ENCODE measurements around the gene LAT.

Gene LAT

GRCh38 chr16:28981517-28981916 lies 3.3 kb upstream of the LAT start:
- Histone ChIP-seq H3F3A (ENCODE audit: low read depth) (no peaks in the 10 kb centered on the region), H2AFZ (ENCODE audit: low read length) (no peak overlapping the region), H3K27me3 (ENCODE audit: insufficient read depth, low read length, poor library complexity, severe bottlenecking) (no peaks in the 10 kb centered on the region), H4K20me1 (ENCODE audit: insufficient read depth, low read length, poor library complexity, severe bottlenecking) (no peaks in the 10 kb centered on the region), H3K4me2 (ENCODE audit: low read depth, low read length, poor library complexity, severe bottlenecking) (no peak overlapping the region), H3K9me2 (replicated peaks; ENCODE audit: low read depth, low read length) (no peaks in the 10 kb centered on the region), H3K4me1 (ENCODE audit: insufficient read depth, low read length, poor library complexity, severe bottlenecking) (peaks cover 31% of the 10 kb centered on the region), H3K9ac (ENCODE audit: low read depth, low read length, poor library complexity, severe bottlenecking) (no peak overlapping the region), H3K79me2 (ENCODE audit: insufficient read depth, low read length) (peaks cover 15% of the 10 kb centered on the region), H3K4me3 (ENCODE audit: low read length, poor library complexity, severe bottlenecking) (no peak overlapping the region), H3K9me3 (ENCODE audit: insufficient read depth, low read depth, low read length) (no peaks in the 10 kb centered on the region), H3K36me3 (ENCODE audit: insufficient read depth, low read length) (no peaks in the 10 kb centered on the region; the same call in 1 of the 2 replicates)
- TF ChIP-seq, protein P1, sequence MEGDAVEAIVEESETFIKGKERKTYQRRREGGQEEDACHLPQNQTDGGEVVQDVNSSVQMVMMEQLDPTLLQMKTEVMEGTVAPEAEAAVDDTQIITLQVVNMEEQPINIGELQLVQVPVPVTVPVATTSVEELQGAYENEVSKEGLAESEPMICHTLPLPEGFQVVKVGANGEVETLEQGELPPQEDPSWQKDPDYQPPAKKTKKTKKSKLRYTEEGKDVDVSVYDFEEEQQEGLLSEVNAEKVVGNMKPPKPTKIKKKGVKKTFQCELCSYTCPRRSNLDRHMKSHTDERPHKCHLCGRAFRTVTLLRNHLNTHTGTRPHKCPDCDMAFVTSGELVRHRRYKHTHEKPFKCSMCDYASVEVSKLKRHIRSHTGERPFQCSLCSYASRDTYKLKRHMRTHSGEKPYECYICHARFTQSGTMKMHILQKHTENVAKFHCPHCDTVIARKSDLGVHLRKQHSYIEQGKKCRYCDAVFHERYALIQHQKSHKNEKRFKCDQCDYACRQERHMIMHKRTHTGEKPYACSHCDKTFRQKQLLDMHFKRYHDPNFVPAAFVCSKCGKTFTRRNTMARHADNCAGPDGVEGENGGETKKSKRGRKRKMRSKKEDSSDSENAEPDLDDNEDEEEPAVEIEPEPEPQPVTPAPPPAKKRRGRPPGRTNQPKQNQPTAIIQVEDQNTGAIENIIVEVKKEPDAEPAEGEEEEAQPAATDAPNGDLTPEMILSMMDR (conservative IDR thresholded peaks at IDR 0.05; ENCODE audit: low read length): peak; percentile 70
- TF ChIP-seq EZH2phosphoT487 (IDR thresholded peaks at IDR 0.05; ENCODE audit: borderline replicate concordance): no peak

GRCh38 chr16:28982418-28982817 lies 2.4 kb upstream of the LAT start:
- Histone ChIP-seq H3K79me2 (ENCODE audit: insufficient read depth, low read length) (peaks cover 24% of the 10 kb centered on the region), H2AFZ (ENCODE audit: low read length) (no peak overlapping the region), H3K9ac (ENCODE audit: low read depth, low read length, poor library complexity, severe bottlenecking) (no peak overlapping the region), H3K27me3 (ENCODE audit: insufficient read depth, low read length, poor library complexity, severe bottlenecking) (no peaks in the 10 kb centered on the region), H3K4me2 (ENCODE audit: low read depth, low read length, poor library complexity, severe bottlenecking) (no peak overlapping the region), H3K9me3 (ENCODE audit: insufficient read depth, low read depth, low read length) (peaks cover 3% of the 10 kb centered on the region; the same call in 1 of the 2 replicates), H3F3A (ENCODE audit: low read depth) (no peaks in the 10 kb centered on the region), H4K20me1 (ENCODE audit: insufficient read depth, low read length, poor library complexity, severe bottlenecking) (no peaks in the 10 kb centered on the region), H3K4me3 (ENCODE audit: low read length, poor library complexity, severe bottlenecking) (no peak overlapping the region), H3K36me3 (ENCODE audit: insufficient read depth, low read length) (no peaks in the 10 kb centered on the region; the same call in 1 of the 2 replicates), H3K4me1 (ENCODE audit: insufficient read depth, low read length, poor library complexity, severe bottlenecking) (peaks cover 34% of the 10 kb centered on the region), H3K9me2 (replicated peaks; ENCODE audit: low read depth, low read length) (no peaks in the 10 kb centered on the region)
- no peak for TF ChIP-seq EZH2phosphoT487 (IDR thresholded peaks at IDR 0.05; ENCODE audit: borderline replicate concordance)
- TF ChIP-seq, protein P1 (conservative IDR thresholded peaks at IDR 0.05; ENCODE audit: low read length): no peak

GRCh38 chr16:28982949-28983348 lies 1.9 kb upstream of the LAT start:
- no peaks in the 10 kb centered on the region for H3F3A ChIP-seq (ENCODE audit: low read depth)
- no peak overlapping the region for H3K4me3 ChIP-seq (ENCODE audit: low read length, poor library complexity, severe bottlenecking)
- no peaks in the 10 kb centered on the region for H3K9me2 ChIP-seq (replicated peaks; ENCODE audit: low read depth, low read length)
- H3K4me1 ChIP-seq (ENCODE audit: insufficient read depth, low read length, poor library complexity, severe bottlenecking): peaks cover 36% of the 10 kb centered on the region
- peaks cover 4% of the 10 kb centered on the region; the same call in 1 of the 2 replicates for H3K9me3 ChIP-seq (ENCODE audit: insufficient read depth, low read depth, low read length)
- TF ChIP-seq EZH2phosphoT487 (IDR thresholded peaks at IDR 0.05; ENCODE audit: borderline replicate concordance): no peak
- TF ChIP-seq, protein P1 (conservative IDR thresholded peaks at IDR 0.05; ENCODE audit: low read length): no peak
- peak overlapping the region; percentile 89 for H3K4me2 ChIP-seq (ENCODE audit: low read depth, low read length, poor library complexity, severe bottlenecking)
- H3K9ac ChIP-seq (ENCODE audit: low read depth, low read length, poor library complexity, severe bottlenecking): no peak overlapping the region
- peaks cover 26% of the 10 kb centered on the region for H3K79me2 ChIP-seq (ENCODE audit: insufficient read depth, low read length)
- no peaks in the 10 kb centered on the region for H3K27me3 ChIP-seq (ENCODE audit: insufficient read depth, low read length, poor library complexity, severe bottlenecking)
- H2AFZ ChIP-seq (ENCODE audit: low read length): no peak overlapping the region
- H3K36me3 ChIP-seq (ENCODE audit: insufficient read depth, low read length): no peaks in the 10 kb centered on the region; the same call in 1 of the 2 replicates
- no peaks in the 10 kb centered on the region for H4K20me1 ChIP-seq (ENCODE audit: insufficient read depth, low read length, poor library complexity, severe bottlenecking)
